Right renal pelvis (tissue), 4 donors: ENCODE measurements around the gene CENPT. TPM values are rescaled to one million over a fixed set of nuclear protein-coding genes. Genes with fewer than 3 reads are reported as not detected.
"Not testable (repeated sequence)": the region's sequence is repeated elsewhere in the genome, so short reads cannot be mapped to it uniquely, and the experiment has no call there.

Experiments used
- DNase-seq, 4 donors: peaks; one replicate each; pipeline ENCODE4 v3.0.0-alpha.2; 2013; ENCODE audit warnings: low read depth in 4 of 4, low spot score in 3 of 4, missing footprints in 1 of 4
- polyA plus RNA-seq, 4 donors: library from polyadenylated mRNA; unstranded; fragments of 120-200 nt; gene quantifications; one replicate each; pipeline ENCODE4 v1.2.1, GENCODE V29; 2013; ENCODE audit not compliant: insufficient read length in 4 of 4

The CENPT gene
- polyA plus RNA-seq, 4 donors: 42.0 to 51.5 (median 46.9) TPM

GRCh38 chr16:67877064-67877463 is 29.6 kb upstream of the CENPT start:
- DNase-seq: no peak

GRCh38 chr16:67874372-67874771 is 26.9 kb upstream of the CENPT start:
- no peak for DNase-seq

- no peak for DNase-seq
Measured at GRCh38 chr16:67873435-67874370, 26.2 kb upstream of the CENPT start.

GRCh38 chr16:67872631-67873434 is 25.3 kb upstream of the CENPT start, which contains the start of gene EDC4:
Gene EDC4, plus strand, starts transcription at chr16:67873052. Its CDS starts 210 bp downstream, at chr16:67873262.
- DNase-seq: peak in 2 of 4 donors; percentile 52 to 57

- no peak for DNase-seq
Measured at GRCh38 chr16:67872131-67872630, 24.7 kb upstream of the CENPT start.

- DNase-seq: no peak
Measured at GRCh38 chr16:67871256-67871655, 23.8 kb upstream of the CENPT start.

GRCh38 chr16:67869653-67870052 is 22.2 kb upstream of the CENPT start:
- no peak for DNase-seq

- DNase-seq: no peak
Measured at GRCh38 chr16:67868290-67868689, 20.8 kb upstream of the CENPT start.

- no peak for DNase-seq
Measured at GRCh38 chr16:67865318-67865717, 17.8 kb upstream of the CENPT start.

- DNase-seq: no peak
Measured at GRCh38 chr16:67864594-67864993, 17.1 kb upstream of the CENPT start.

- DNase-seq: not testable (repeated sequence)
Measured at GRCh38 chr16:67864044-67864443, 16.6 kb upstream of the CENPT start.

- no peak for DNase-seq
Measured at GRCh38 chr16:67862623-67863583, 15.4 kb upstream of the CENPT start.

- DNase-seq: no peak
Measured at GRCh38 chr16:67861877-67862276, 14.4 kb upstream of the CENPT start.

GRCh38 chr16:67860589-67861398 is 13.3 kb upstream of the CENPT start:
- no peak for DNase-seq

GRCh38 chr16:67858500-67858899 is 11.0 kb upstream of the CENPT start:
- DNase-seq: no peak

- no peak for DNase-seq
Measured at GRCh38 chr16:67857547-67858233, 10.2 kb upstream of the CENPT start.

GRCh38 chr16:67856927-67857546 is 9.5 kb upstream of the CENPT start:
- no peak for DNase-seq

GRCh38 chr16:67855789-67856188 is 8.3 kb upstream of the CENPT start:
- DNase-seq: no peak
